HG03097 (cell line): ENCODE measurements around the gene GH2.
"Not testable (repeated sequence)": the region's sequence is repeated elsewhere in the genome, so short reads cannot be mapped to it uniquely, and the experiment has no call there.

Experiments used
- ATAC-seq: cut with Tn5 transposase; IDR thresholded peaks from one replicate; pipeline ENCODE4 v1.9.1; 2021; ENCODE audit not compliant: unreplicated experiment, low FRiP score

Gene GH2

DNA sequence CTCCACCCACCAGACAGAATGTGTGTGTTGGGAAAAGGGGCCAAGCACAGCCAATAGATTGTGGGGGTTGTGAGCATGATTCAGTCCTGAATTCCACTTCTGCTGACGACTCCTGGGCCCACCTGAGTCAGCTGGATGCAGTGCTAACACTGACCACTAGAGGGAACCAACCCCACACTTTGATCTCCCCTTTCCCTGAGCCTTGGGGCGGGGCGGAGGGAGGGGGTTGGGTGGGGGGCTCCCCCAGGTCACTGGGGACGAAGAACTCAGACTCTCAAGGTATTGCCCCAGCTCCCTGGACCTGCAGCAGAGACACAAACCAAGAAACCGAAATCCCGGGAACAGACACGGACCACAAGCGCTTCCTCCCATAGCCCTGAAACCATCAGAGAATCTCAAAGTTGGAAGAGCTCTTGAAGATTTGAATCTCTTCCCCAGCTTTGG, 29.9 kb upstream of the GH2 start:
- no peak for ATAC-seq

DNA sequence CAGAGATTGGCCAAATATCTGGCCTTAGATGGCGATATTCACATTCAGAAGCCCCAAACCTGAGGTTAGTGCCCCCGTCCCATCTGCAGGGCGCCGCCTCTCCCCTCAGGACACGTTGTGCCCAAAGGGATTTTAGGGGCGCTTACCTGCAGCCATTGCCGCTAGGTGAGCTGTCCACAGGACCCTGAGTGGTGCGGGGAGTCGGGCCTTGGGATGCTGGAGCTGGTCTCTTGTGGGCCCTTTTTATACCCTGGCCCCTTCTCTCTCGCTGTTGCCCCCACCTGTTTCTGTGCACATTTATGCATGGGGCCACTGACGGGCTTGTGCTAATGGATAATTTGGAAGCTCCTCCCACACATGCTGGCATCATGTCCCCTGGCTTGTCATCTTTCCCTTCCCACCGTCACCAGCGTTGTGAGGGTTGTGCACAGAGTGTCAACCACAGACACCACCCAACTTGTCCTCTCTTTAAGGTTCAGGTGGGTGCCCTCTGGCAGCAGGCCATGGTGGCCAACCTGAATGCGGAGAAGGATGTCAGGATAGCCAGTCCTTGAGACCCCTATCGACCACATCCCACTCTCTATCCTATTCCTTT, 29.4 kb upstream of the GH2 start, which contains the start of gene CSHL1:
CSHL1 (minus strand) TSS at position 218 of the 595 bp plus-strand sequence; CDS start at position 156, 62 bp downstream.
- ATAC-seq, result no peak

DNA sequence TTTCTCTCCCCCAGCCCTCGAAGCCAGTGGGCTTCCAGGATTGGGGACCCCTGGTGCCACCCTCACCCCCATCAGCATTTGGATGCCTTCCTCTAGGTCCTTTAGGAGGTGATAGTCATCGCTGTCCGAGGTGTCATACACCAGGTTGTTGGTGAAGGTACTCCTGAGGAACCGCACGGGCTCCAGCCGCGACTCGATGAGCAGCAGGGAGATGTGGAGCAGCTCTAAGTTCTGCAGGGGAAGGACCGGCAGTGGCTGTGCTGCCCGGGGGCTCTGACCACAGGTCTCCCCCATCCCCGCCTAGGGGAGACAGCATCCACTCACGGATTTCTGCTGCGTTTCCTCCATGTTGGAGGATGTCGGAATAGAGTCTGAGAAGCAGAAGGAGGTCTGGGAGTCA, 28.4 kb upstream of the GH2 start:
- ATAC-seq, result no peak

DNA sequence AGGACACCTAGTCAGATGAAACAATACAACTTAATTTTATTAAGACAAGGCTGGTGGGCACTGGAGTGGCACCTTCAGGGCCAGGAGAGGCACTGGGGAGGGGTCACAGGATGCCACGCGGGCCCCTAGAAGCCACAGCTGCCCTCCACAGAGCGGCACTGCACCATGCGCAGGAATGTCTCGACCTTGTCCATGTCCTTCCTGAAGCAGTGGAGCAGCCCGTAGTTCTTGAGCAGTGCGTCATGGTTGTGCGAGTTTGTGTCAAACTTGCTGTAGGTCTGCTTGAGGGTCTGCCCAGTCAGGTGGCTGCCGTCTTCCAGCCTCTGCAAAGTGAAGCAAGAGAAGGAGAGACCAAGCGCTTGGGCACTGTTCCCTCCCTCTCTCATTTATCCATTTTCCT, 27.8 kb upstream of the GH2 start:
- ATAC-seq, result not testable (repeated sequence)

DNA sequence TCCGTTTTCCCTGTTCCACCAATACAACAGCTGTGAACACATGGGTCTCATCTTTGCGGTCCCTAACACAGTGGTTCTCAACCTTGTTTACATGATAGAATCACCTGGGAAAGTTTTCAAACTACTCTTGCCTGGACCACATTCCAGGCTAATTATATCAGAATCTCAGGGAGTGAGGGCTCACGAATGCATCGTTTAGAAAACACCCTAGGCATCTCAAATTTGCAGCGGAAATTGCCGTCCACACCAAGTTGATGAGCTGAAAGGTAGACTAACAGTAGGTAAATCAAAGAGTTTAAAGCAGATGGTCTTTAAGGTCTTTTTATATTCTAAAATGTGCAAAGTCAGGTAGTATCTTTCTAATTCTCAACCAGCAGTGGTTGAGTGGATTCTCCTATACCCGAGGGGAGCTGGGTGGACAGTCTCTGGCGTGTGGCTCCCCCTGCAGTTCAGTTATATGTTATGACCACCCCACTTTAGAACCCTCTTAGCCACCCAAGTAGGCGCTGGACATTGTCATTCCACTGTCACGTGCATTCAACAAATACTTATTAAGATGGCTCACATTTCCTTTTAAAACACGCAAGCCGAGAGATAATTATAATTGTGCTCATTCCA, 25.5 kb upstream of the GH2 start:
- not testable (repeated sequence) for ATAC-seq

DNA sequence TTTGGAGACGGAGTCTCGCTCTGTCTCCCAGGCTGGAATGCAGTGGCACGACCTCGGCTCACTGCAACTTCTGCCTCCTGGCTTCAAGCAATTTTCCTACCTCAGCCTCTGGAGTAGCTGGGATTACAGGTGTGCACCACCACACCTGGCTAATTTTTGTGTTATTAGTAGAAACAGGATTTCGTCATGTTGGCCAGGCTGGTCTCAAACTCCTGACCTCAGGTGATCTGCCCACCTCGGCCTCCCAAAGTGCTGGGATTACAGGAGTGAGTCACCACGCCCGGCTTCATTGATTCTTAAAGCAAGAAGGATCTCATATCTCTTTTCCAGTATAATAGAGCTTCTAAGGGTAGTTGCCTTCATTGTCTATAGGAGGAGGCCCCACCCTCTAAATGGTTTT, 23.1 kb upstream of the GH2 start:
- ATAC-seq, result not testable (repeated sequence)

DNA sequence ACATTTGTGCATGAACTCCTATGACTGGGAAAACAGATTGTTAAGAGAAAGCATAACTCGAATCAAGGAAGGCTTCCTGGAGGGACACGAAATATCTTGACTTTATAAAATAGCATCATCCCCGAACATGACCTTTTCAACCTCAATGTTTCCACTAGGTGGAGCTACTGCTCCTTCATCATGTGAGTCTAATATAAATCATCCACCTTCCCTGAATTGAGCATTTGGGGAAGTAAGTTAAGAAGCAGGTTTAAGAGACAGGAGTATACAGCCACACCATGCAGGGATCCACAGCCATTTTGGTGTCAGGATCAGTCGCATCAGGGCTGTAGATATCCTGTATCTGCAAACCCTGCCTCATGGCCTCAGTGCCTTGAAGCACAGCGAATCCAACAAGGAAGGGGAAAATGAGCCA, 22.1 kb upstream of the GH2 start:
- not testable (repeated sequence) for ATAC-seq

DNA sequence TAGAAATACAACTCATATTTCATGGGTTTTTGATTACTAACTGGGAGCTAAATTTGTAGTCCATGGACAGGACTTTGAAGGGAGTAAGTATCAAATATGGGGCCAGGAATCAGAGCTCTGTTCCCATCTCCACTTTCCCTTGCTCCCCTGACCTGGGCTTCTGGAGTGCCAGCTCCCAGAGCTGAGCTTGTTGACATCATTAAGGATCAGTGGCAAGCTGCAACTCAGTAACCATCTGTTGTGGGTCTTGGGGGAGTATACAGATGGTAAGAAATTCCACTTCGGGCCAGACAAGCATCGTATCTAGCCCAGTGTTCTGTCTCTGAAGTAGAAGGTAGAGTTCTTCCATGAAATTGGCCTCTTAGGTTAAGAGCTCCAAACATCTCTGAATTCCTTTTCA, 20.2 kb upstream of the GH2 start:
- not testable (repeated sequence) for ATAC-seq

DNA sequence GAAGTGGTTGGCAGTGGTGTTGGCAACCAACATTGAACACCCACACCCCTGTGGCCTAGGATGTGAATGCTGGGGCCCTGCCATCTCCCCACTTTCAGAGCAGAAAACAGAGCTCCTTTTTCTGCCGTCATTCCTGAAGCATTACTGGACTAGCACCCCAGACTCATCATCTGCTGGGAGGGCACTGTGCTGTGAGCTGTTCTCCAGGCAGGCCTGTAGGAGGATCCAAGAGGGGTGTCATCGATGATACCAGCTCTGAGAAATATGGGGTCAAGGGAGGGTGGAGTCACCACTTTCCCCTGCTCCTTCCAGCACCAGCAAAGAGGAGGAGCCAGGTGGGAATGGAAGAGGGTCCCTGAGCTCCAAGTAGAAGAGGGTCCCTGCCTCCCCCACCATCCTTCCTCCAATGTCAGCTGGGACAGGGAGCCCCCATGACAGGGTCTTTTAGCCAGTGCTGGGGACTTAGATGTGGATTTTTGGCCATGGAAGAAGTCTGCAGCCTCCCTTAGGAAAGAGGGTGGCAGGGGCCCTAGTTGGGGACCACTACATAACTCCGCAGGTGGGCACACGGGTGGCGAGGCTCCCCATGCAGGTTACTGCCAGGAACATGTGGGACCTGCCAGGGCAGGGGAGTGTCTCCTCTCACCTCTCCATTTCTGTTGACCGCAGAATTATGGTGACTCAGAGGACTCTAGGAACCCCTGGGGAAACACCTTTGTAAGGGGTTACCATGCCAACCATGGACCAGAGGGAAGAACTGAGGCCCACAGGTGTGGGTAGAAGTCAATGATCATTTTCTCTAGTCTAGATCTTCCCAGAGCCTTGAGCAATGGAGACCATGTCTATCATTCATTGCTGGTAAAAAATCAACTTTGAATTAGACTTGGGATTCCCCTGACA, 17.4 kb upstream of the GH2 start:
- ATAC-seq, result not testable (repeated sequence)

DNA sequence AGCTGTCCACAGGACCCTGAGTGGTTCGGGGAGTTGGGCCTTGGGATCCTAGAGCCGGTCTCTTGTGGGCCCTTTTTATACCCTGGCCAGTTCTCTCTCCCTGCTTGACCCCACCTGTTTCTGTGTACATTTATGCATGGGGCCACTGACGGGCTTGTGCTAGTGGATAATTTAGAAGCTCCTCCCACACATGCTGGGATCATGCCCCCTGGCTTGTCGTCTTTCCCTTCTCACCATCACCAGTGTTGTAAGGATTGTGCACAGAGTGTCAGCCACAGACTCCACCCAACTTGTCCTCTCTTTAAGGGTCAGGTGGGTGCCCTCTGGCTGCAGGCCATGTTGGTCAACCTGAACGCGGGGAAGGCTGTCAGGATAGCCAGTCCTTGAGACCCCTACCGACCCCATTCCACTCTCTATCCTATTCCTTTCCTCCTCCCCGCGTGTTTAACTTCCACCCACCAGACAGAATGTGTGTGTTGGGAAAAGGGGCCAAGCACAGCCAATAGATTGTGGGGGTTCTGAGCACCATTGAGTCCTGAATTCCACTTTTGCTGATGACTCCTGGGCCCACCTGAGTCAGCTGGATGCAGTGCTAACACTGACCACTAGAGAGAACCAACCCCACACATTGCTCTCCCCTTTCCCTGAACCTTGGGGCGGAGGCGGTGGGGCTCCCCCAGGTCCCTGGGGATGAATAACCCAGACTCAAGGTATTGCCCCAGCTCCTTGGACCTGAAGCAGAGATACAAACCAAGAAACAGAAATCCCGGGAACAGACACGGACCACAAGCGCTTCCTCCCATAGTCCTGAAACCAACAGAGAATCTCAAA, 15.0 kb upstream of the GH2 start, which contains the start of gene CSH1:
CSH1 (minus strand) TSS at position 51 of the 831 bp plus-strand sequence. CDS start 63 bp downstream, outside the sequence.
- ATAC-seq, result not testable (repeated sequence)

DNA sequence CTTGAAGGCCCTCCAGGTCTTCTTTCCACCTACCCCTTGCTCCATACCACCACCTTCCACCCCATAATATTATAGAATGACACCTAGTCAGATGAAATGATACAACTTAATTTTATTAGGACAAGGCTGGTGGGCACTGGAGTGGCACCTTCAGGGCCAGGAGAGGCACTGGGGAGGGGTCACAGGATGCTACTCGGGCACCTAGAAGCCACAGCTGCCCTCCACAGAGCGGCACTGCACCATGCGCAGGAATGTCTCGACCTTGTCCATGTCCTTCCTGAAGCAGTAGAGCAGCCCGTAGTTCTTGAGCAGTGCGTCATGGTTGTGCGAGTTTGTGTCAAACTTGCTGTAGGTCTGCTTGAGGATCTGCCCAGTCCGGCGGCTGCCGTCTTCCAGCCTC, 13.1 kb upstream of the GH2 start:
- not testable (repeated sequence) for ATAC-seq

DNA sequence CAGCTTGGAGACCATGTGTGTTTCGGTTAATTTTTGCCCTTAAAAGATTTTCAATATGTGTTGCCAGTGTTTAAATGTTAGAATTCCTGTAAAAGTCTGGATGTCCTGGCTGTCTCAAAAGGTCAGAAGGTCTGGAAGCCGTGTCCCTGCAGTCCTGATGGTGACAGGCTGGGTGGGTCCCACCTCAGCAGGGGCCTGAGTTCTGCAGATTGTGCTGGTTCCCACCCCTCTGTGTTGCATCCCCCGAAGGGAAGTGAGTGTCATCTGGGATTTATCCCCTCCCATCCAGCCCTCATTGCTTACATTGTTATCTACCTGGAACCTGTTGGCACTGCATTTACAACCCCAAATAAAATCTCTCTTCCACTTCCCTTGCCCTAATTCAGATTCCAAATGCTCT, 12.3 kb upstream of the GH2 start:
- ATAC-seq, result not testable (repeated sequence)

DNA sequence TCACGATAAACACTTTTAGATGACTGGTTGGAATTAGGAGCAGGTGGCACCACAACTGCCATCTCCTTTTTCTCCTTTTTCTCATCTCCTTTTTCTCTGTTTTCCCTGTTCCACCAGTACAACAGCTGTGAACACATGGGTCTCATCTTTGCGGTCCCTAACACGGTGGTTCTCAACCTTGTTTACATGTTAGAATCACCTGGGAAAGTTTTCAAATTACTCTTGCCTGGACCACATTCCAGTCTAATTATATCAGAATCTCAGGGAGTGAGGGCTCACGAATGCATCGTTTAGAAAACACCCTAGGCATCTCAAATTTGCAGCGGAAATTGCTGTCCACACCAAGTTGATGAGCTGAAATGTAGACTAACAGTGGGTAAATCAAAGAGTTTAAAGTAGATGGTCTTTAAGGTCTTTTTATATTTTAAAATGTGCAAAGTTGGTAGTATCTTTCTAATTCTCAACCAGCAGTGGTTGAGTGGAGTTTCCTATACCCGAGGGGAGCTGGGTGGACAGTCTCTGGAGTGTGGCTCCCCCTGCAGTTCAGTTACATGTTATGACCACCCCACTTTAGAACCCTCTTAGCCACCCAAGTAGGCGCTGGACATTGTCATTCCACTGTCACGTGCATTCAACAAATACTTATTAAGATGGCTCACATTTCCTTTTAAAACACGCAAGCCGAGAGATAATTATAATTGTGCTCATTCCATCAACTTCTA, 10.7 kb upstream of the GH2 start:
- not testable (repeated sequence) for ATAC-seq

DNA sequence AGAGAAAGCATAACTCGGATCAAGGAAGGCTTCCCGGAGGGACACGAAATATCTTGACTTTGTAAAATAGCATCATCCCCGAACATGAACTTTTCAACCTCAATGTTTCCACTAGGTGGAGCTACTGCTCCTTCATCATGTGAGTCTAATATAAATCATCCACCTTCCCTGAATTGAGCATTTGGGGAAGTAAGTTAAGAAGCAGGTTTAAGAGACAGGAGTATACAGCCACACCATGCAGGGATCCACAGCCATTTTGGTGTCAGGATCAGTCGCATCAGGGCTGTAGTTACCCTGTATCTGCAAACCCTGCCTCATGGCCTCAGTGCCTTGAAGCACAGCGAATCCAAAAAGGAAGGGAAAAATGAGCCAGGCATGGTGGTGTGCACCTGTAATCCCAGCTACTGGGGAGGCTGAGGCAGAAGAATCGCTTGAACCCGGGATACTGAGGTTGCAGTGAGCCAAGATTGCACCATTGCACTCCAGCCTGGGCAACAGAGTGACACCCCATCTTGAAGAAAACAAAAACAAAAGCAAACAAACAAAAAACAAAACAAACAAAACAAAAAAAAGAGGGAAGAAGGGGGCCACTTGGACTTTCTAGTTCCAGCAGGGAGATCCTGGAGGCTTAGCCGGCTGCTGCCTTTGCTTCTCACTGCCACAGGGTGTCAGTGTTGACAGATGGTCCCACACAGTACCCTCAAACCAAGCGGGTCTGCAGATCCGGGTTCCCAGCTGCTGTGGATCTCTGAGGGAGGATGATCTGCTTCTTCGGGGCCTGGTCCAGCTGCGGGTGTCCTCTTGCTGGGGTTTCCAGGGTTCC, 7.5 kb upstream of the GH2 start:
- ATAC-seq, result not testable (repeated sequence)

DNA sequence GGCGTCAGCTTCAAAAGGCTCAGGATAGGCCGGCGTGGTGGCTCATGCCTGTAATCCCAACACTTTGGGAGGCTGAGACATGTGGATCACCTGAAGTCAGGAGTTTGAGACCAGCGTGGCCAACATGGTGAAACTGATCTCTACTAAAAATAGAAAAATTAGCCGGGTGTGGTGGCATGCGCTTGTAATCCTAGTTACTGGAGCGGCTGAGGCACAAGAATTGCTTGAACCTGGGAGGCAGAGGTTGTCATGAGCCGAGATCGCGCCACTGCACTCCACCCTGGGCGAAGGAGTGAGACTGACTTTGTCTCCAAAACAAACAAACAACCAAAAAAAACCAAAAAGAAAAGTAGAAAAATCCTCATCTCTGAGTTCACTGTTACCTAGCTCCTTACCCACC, 3.4 kb upstream of the GH2 start:
- not testable (repeated sequence) for ATAC-seq

DNA sequence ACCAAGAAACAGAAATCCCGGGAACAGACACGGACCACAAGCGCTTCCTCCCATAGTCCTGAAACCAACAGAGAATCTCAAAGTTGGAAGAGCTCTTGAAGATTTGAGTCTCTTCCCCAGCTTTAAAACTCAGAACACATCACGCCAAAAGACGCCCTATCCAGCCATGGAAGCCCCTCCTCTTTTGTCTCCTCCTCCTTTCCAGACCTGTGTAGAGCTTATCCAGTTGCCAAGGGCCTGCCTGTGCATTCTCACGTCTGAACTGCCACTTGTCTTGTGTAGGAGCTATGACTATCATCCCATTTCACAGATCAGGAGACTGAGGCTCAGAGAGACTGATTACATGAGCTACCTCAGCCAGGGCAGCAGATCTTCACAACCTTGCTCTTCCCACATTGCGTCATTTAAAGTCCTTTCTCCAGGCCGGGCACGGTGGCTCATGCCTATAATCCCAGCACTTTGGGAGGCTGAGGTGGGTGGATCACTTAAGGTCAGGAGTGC, 932 bp upstream of the GH2 start:
- ATAC-seq, result not testable (repeated sequence)

DNA sequence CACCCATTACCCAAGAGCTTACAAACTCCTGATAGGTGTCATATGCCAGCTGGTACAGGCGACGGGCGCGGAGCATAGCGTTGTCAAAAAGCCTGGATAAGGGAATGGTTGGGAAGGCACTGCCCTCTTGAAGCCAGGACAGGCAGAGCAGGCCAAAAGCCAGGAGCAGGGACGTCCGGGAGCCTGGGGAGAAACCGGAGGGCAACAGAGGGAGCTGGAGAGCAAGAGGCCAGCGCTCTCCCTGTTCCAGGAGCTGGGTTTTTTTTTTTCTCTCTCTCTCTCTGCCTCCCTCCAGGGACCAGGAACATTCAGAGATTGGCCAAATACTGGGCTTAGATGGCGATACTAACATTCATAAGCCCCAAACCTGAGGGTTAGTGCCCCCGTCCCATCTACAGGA, 407 bp downstream of the GH2 start:
- ATAC-seq, result not testable (repeated sequence)

DNA sequence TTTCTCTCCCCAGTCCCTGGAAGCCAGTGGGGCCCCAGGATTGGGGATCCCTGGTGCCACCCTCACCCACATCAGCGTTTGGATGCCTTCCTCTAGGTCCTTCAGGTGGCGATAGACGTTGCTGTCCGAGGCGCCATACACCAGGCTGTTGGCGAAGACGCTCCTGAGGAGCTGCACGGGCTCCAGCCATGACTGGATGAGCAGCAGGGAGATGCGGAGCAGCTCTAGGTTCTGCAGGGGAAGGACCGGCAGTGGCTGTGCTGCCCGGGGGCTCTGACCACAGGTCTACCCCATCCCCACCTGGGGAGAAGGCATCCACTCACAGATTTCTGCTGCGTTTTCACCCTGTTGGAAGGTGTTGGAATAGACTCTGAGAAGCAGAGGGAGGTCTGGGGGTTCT, 1.0 kb downstream of the GH2 start:
- ATAC-seq, result no peak

DNA sequence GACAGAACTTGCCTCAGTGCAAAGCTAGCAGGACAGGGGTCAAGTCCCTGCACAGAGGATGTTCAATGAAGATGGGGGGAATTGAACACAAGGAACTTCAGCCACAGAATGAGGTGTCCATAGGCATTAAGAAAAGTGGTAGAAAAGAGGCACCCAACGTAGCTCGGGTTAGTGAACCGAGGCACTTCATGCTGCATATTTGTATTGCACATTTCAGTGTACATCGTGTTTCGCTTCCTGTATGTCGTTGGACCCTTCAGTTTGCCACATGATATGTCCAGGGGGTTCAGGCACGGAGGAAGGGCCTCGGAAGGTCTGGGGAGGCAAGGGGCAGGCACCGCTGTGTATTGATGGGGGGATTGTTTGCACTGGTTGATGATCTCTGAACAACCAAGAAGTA, 3.3 kb downstream of the GH2 start:
- not testable (repeated sequence) for ATAC-seq
